SK-N-SH (cell line): Measurements from ENCODE around the gene TMEM54.

Source experiments
- CTCF ChIP-seq: fragments of 200-600 bp; sonication (generic); IDR thresholded peaks from 2 replicates; pipeline ENCODE4 v1.6.1; 2017; ENCODE audit warnings: antibody characterized with exemption, mild to moderate bottlenecking, moderate library complexity
- ELF1 ChIP-seq: IDR thresholded peaks from 2 replicates; pipeline ENCODE4 v1.4.0; 2012
- JUND ChIP-seq: IDR thresholded peaks from 2 replicates; pipeline ENCODE4 v1.4.0; 2012
- MAX ChIP-seq: IDR thresholded peaks from 2 replicates; pipeline ENCODE4 v1.4.0; 2012; ENCODE audit warnings: low read depth
- MEF2A ChIP-seq: IDR thresholded peaks from 2 replicates; pipeline ENCODE4 v1.4.0; 2012; ENCODE audit warnings: low read depth, borderline replicate concordance
- NFIC ChIP-seq: IDR thresholded peaks from 2 replicates; pipeline ENCODE4 v1.4.0; 2012; ENCODE audit warnings: borderline replicate concordance
- POLR2AphosphoS5 ChIP-seq: IDR thresholded peaks from 2 replicates; pipeline ENCODE4 v1.6.1; 2012; ENCODE audit warnings: low read depth, low read length
- RAD21 ChIP-seq: IDR thresholded peaks from 2 replicates; pipeline ENCODE4 v1.6.1; 2012; ENCODE audit warnings: mild to moderate bottlenecking, low read length
- RFX5 ChIP-seq: IDR thresholded peaks from 2 replicates; pipeline ENCODE4 v1.6.1; 2012; ENCODE audit warnings: mild to moderate bottlenecking, improper control_type of control experiment, low read length
- SMC3 ChIP-seq: IDR thresholded peaks from 2 replicates; pipeline ENCODE4 v1.6.1; 2012; ENCODE audit warnings: low read depth, low read length, improper control_type of control experiment
- TAF1 ChIP-seq: IDR thresholded peaks from 2 replicates; pipeline ENCODE4 v1.6.1; 2012; ENCODE audit warnings: low read depth, mild to moderate bottlenecking, low read length, moderate library complexity, borderline replicate concordance

- TF ChIP-seq NFIC (no peak), RFX5 (no peak), CTCF (no peak), MEF2A (no peak), TAF1 (no peak), ELF1 (no peak), MAX (no peak), POLR2AphosphoS5 (no peak), RAD21 (no peak), SMC3 (no peak), JUND (no peak)
Measured at GRCh38 chr1:32858136-32858535, 43.1 kb downstream of the TMEM54 start.
